Measurements from ENCODE around the gene SAP30BP. TPM values are rescaled to one million over a fixed set of nuclear protein-coding genes. Genes with fewer than 3 reads are reported as not detected.

SAP30BP gene
- total and polyA plus RNA-seq, 4 donors = 43.3 to 127 (median 75.6) TPM

GRCh38 chr17:75652341-75652740 lies 14.8 kb upstream of the SAP30BP start:
- peak in 1 of 2 donors; percentile 41 for DNase-seq
- no peaks in the 10 kb centered on the region for H3K4me1 ChIP-seq (ENCODE audit: control insufficient read depth in 1 of 2, insufficient read depth in 2 of 2, low read length in 2 of 2)
- H3K36me3 ChIP-seq (ENCODE audit: control insufficient read depth in 1 of 2, insufficient read depth in 2 of 2, low read length in 1 of 2) = no peaks in the 10 kb centered on the region
- 93 to 95% methylated on average over 5 of the region's 5 CpGs for WGBS, 2 donors
- ATAC-seq (ENCODE audit: low FRiP score) = no peak
- H3K9me3 ChIP-seq (ENCODE audit: control insufficient read depth, low read length) = no peaks in the 10 kb centered on the region
- H3K27ac ChIP-seq (ENCODE audit: low read depth in 1 of 2, low read length in 2 of 2) = no peak overlapping the region
- H3K4me3 ChIP-seq (ENCODE audit: low read length in 2 of 2) = no peak overlapping the region
- intact Hi-C loops (cut with DNase I) = no loop called here
- H3K27me3 ChIP-seq (ENCODE audit: control insufficient read depth in 1 of 2, insufficient read depth in 2 of 2, low read length in 1 of 2) = no peaks in the 10 kb centered on the region

- Histone ChIP-seq H3K4me3 (ENCODE audit: low read length in 2 of 2) (no peak overlapping the region), H3K27me3 (ENCODE audit: control insufficient read depth in 1 of 2, insufficient read depth in 2 of 2, low read length in 1 of 2) (no peaks in the 10 kb centered on the region), H3K36me3 (ENCODE audit: control insufficient read depth in 1 of 2, insufficient read depth in 2 of 2, low read length in 1 of 2) (peaks cover 0 to under 1% of the 10 kb centered on the region in 2 donors), H3K4me1 (ENCODE audit: control insufficient read depth in 1 of 2, insufficient read depth in 2 of 2, low read length in 2 of 2) (no peaks in the 10 kb centered on the region), H3K9me3 (ENCODE audit: control insufficient read depth, low read length) (no peaks in the 10 kb centered on the region), H3K27ac (ENCODE audit: low read depth in 1 of 2, low read length in 2 of 2) (no peak overlapping the region)
- 67% methylated on average over 6 of the region's 6 CpGs for WGBS, 2 donors
- no peak for ATAC-seq (ENCODE audit: low FRiP score)
- intact Hi-C loops (cut with DNase I) = no loop called here
- no peak for DNase-seq
Measured at GRCh38 chr17:75652934-75653549, 14.1 kb upstream of the SAP30BP start.

- intact Hi-C loops (cut with DNase I) = no loop called here
- no peak for ATAC-seq (ENCODE audit: low FRiP score)
Measured at GRCh38 chr17:75654176-75654575, 13.0 kb upstream of the SAP30BP start.

GRCh38 chr17:75658237-75658636 lies 8.9 kb upstream of the SAP30BP start:
- ATAC-seq (ENCODE audit: low FRiP score) = no peak
- DNase-seq = peak in 1 of 2 donors; percentile 26
- Histone ChIP-seq H3K27ac (ENCODE audit: low read depth in 1 of 2, low read length in 2 of 2) (no peak overlapping the region), H3K4me3 (ENCODE audit: low read length in 2 of 2) (no peak overlapping the region), H3K9me3 (ENCODE audit: control insufficient read depth, low read length) (no peaks in the 10 kb centered on the region), H3K27me3 (ENCODE audit: control insufficient read depth in 1 of 2, insufficient read depth in 2 of 2, low read length in 1 of 2) (no peaks in the 10 kb centered on the region), H3K36me3 (ENCODE audit: control insufficient read depth in 1 of 2, insufficient read depth in 2 of 2, low read length in 1 of 2) (peaks cover 0 to 2% of the 10 kb centered on the region in 2 donors), H3K4me1 (ENCODE audit: control insufficient read depth in 1 of 2, insufficient read depth in 2 of 2, low read length in 2 of 2) (no peaks in the 10 kb centered on the region)
- intact Hi-C loops (cut with DNase I) = no loop called here
- WGBS, 2 donors = 81% methylated on average over 5 of the region's 5 CpGs

More at GRCh38 chr17:75654176-75654575, 13.0 kb upstream of the SAP30BP start:
- H3K4me1 ChIP-seq (ENCODE audit: control insufficient read depth in 1 of 2, insufficient read depth in 2 of 2, low read length in 2 of 2) = no peaks in the 10 kb centered on the region
- H3K4me3 ChIP-seq (ENCODE audit: low read length in 2 of 2) = no peak overlapping the region
- WGBS, 2 donors = 54 to 62% methylated on average over 2 of the region's 2 CpGs
- peaks cover 0 to 2% of the 10 kb centered on the region in 2 donors for H3K36me3 ChIP-seq (ENCODE audit: control insufficient read depth in 1 of 2, insufficient read depth in 2 of 2, low read length in 1 of 2)
- no peak for DNase-seq
- no peaks in the 10 kb centered on the region for H3K9me3 ChIP-seq (ENCODE audit: control insufficient read depth, low read length)
- H3K27ac ChIP-seq (ENCODE audit: low read depth in 1 of 2, low read length in 2 of 2) = no peak overlapping the region
- H3K27me3 ChIP-seq (ENCODE audit: control insufficient read depth in 1 of 2, insufficient read depth in 2 of 2, low read length in 1 of 2) = no peaks in the 10 kb centered on the region

GRCh38 chr17:75661531-75661930 lies 5.6 kb upstream of the SAP30BP start:
- H3K9me3 ChIP-seq (ENCODE audit: control insufficient read depth, low read length) = no peaks in the 10 kb centered on the region
- intact Hi-C loops (cut with DNase I) = no loop called here
- peaks cover 0 to 2% of the 10 kb centered on the region in 2 donors for H3K36me3 ChIP-seq (ENCODE audit: control insufficient read depth in 1 of 2, insufficient read depth in 2 of 2, low read length in 1 of 2)

GRCh38 chr17:75662511-75662910 lies 4.6 kb upstream of the SAP30BP start:
- DNase-seq = peak in 1 of 2 donors; percentile 47
- no peak overlapping the region for H3K4me3 ChIP-seq (ENCODE audit: low read length in 2 of 2)
- H3K9me3 ChIP-seq (ENCODE audit: control insufficient read depth, low read length) = no peaks in the 10 kb centered on the region
- peaks cover 0 to 2% of the 10 kb centered on the region in 2 donors for H3K36me3 ChIP-seq (ENCODE audit: control insufficient read depth in 1 of 2, insufficient read depth in 2 of 2, low read length in 1 of 2)
- H3K27me3 ChIP-seq (ENCODE audit: control insufficient read depth in 1 of 2, insufficient read depth in 2 of 2, low read length in 1 of 2) = no peaks in the 10 kb centered on the region
- ATAC-seq (ENCODE audit: low FRiP score) = no peak
- intact Hi-C loops (cut with DNase I) = no loop called here
- no peaks in the 10 kb centered on the region for H3K4me1 ChIP-seq (ENCODE audit: control insufficient read depth in 1 of 2, insufficient read depth in 2 of 2, low read length in 2 of 2)
- WGBS, 2 donors = 93 to 97% methylated on average over 9 of the region's 9 CpGs
- H3K27ac ChIP-seq (ENCODE audit: low read depth in 1 of 2, low read length in 2 of 2) = no peak overlapping the region

More at GRCh38 chr17:75661531-75661930, 5.6 kb upstream of the SAP30BP start:
- Histone ChIP-seq H3K4me1 (ENCODE audit: control insufficient read depth in 1 of 2, insufficient read depth in 2 of 2, low read length in 2 of 2) (no peaks in the 10 kb centered on the region), H3K27me3 (ENCODE audit: control insufficient read depth in 1 of 2, insufficient read depth in 2 of 2, low read length in 1 of 2) (no peaks in the 10 kb centered on the region), H3K27ac (ENCODE audit: low read depth in 1 of 2, low read length in 2 of 2) (no peak overlapping the region), H3K4me3 (ENCODE audit: low read length in 2 of 2) (no peak overlapping the region)
- ATAC-seq (ENCODE audit: low FRiP score) (no peak), DNase-seq (peak in 1 of 2 donors; percentile 14)
- WGBS, 2 donors = 85 to 92% methylated on average over 4 of the region's 4 CpGs

GRCh38 chr17:75664099-75664549 lies 3.0 kb upstream of the SAP30BP start:
- ATAC-seq (ENCODE audit: low FRiP score) = no peak
- Histone ChIP-seq H3K4me3 (ENCODE audit: low read length in 2 of 2) (no peak overlapping the region), H3K4me1 (ENCODE audit: control insufficient read depth in 1 of 2, insufficient read depth in 2 of 2, low read length in 2 of 2) (peaks cover 0 to 2% of the 10 kb centered on the region in 2 donors), H3K36me3 (ENCODE audit: control insufficient read depth in 1 of 2, insufficient read depth in 2 of 2, low read length in 1 of 2) (no peaks in the 10 kb centered on the region), H3K9me3 (ENCODE audit: control insufficient read depth, low read length) (no peaks in the 10 kb centered on the region), H3K27me3 (ENCODE audit: control insufficient read depth in 1 of 2, insufficient read depth in 2 of 2, low read length in 1 of 2) (no peaks in the 10 kb centered on the region), H3K27ac (ENCODE audit: low read depth in 1 of 2, low read length in 2 of 2) (no peak overlapping the region)
- no peak for DNase-seq
- 88 to 91% methylated on average over 3 of the region's 3 CpGs for WGBS, 2 donors
- intact Hi-C loops (cut with DNase I) = no loop called here

- peaks cover 0 to 2% of the 10 kb centered on the region in 2 donors for H3K36me3 ChIP-seq (ENCODE audit: control insufficient read depth in 1 of 2, insufficient read depth in 2 of 2, low read length in 1 of 2)
- DNase-seq = peak in 1 of 2 donors; percentile 44
- 87 to 89% methylated on average over 10 of the region's 10 CpGs for WGBS, 2 donors
- intact Hi-C loops (cut with DNase I) = no loop called here
- H3K4me1 ChIP-seq (ENCODE audit: control insufficient read depth in 1 of 2, insufficient read depth in 2 of 2, low read length in 2 of 2) = peaks cover 0 to 2% of the 10 kb centered on the region in 2 donors
- H3K4me3 ChIP-seq (ENCODE audit: low read length in 2 of 2) = no peak overlapping the region
- no peak overlapping the region for H3K27ac ChIP-seq (ENCODE audit: low read depth in 1 of 2, low read length in 2 of 2)
- no peaks in the 10 kb centered on the region for H3K27me3 ChIP-seq (ENCODE audit: control insufficient read depth in 1 of 2, insufficient read depth in 2 of 2, low read length in 1 of 2)
- ATAC-seq (ENCODE audit: low FRiP score) = no peak
- H3K9me3 ChIP-seq (ENCODE audit: control insufficient read depth, low read length) = no peaks in the 10 kb centered on the region
Measured at GRCh38 chr17:75665981-75666380, 1.2 kb upstream of the SAP30BP start.

- no peaks in the 10 kb centered on the region for H3K27me3 ChIP-seq (ENCODE audit: control insufficient read depth in 1 of 2, insufficient read depth in 2 of 2, low read length in 1 of 2)
- peak overlapping the region; percentile 24 to 85 for H3K4me3 ChIP-seq (ENCODE audit: low read length in 2 of 2)
- H3K36me3 ChIP-seq (ENCODE audit: control insufficient read depth in 1 of 2, insufficient read depth in 2 of 2, low read length in 1 of 2) = peaks cover 4% of the 10 kb centered on the region in 2 donors
- ATAC-seq (ENCODE audit: low FRiP score) (no peak), DNase-seq (no peak)
- peak overlapping the region in 1 of 2 donors; percentile 18 for H3K27ac ChIP-seq (ENCODE audit: low read depth in 1 of 2, low read length in 2 of 2)
- no peaks in the 10 kb centered on the region for H3K9me3 ChIP-seq (ENCODE audit: control insufficient read depth, low read length)
- WGBS, 2 donors = 6 to 9% methylated on average over 4 of the region's 4 CpGs
- peaks cover 0 to 2% of the 10 kb centered on the region in 2 donors for H3K4me1 ChIP-seq (ENCODE audit: control insufficient read depth in 1 of 2, insufficient read depth in 2 of 2, low read length in 2 of 2)
- intact Hi-C loops (cut with DNase I) = no loop called here
Measured at GRCh38 chr17:75667825-75668224, 687 bp downstream of the SAP30BP start.
